GM12878 (cell line): ENCODE data around the gene ZNF532. TPM values are rescaled to one million over a fixed set of nuclear protein-coding genes. Genes with fewer than 3 reads are reported as not detected.

Experiments used
- ATAC-seq: fragments of 200-7000 bp; cut with Tn5 transposase; 3 replicates; pipeline ENCODE4 v1.9.1; 2020; ENCODE audit warnings: mild to moderate bottlenecking, moderate library complexity
- BruUV-seq: library from RNA; stranded (reverse); fragments of 400-500 nt; replicated peaks from 2 replicates; lab custom pipeline; 2021; lab: Mats Ljungman, UMichigan
- CTCF ChIA-PET: fragments of 300-600 bp; sonication (Branson Sonifier 250); formaldehyde crosslinking; extraction: SDS; loops from one replicate; lab custom pipeline; 2021; ENCODE audit warnings: inconsistent platforms; lab: Yijun Ruan, JAX
- POLR2A ChIA-PET: fragments of 350-600 bp; formaldehyde crosslinking; extraction: SDS; loops from one replicate; lab custom pipeline; 2021; ENCODE audit warnings: inconsistent platforms; lab: Charles Lee
- RAD21 ChIA-PET: fragments of 300-600 bp; sonication (Branson Sonifier 250); formaldehyde crosslinking; loops from one replicate; lab custom pipeline; 2023; ENCODE audit warnings: antibody characterized with exemption; ENCODE audit not compliant: unreplicated experiment; lab: Charles Lee
- SMC1A ChIA-PET: fragments of 300-600 bp; sonication (Branson Sonifier 250); formaldehyde crosslinking; loops from one replicate; lab custom pipeline; 2023; ENCODE audit not compliant: unreplicated experiment, uncharacterized antibody; lab: Charles Lee
- DNase-seq: peaks from one replicate; pipeline ENCODE4 v3.0.0-alpha.2; 2011; ENCODE audit warnings: low read depth, low spot score
- FAIRE-seq: peaks from 3 replicates; lab custom pipeline; 2011; peaks lifted over from hg19 to GRCh38; lab: Jason Lieb, UNC
- H2AFZ ChIP-seq: 2 replicates; pipeline ENCODE4 v1.6.0; 2011; ENCODE audit warnings: low read depth, low read length, control low read depth; ENCODE audit not compliant: control insufficient read depth
- H3K27ac ChIP-seq: 2 replicates; pipeline ENCODE4 v1.5.1; 2011; ENCODE audit warnings: control low read depth; ENCODE audit not compliant: control insufficient read depth, insufficient read depth
- H3K27me3 ChIP-seq, 2 experiments: replicated peaks in 1 of 2; 2 replicates each; pipeline versions ENCODE4 v1.6.0 to v1.6.1; 2011; ENCODE audit warnings: low read length in 1 of 2; ENCODE audit not compliant: control insufficient read depth in 2 of 2, insufficient read depth in 2 of 2
- H3K36me3 ChIP-seq, 2 experiments: 2 replicates each; pipeline ENCODE4 v1.5.1; 2011; ENCODE audit warnings: low read length in 1 of 2; ENCODE audit not compliant: control insufficient read depth in 2 of 2, insufficient read depth in 2 of 2
- H3K4me1 ChIP-seq: 2 replicates; pipeline ENCODE4 v1.6.1; 2011; ENCODE audit warnings: mild to moderate bottlenecking, low read length, moderate library complexity, mixed read lengths; ENCODE audit not compliant: control insufficient read depth, insufficient read depth
- H3K4me2 ChIP-seq: 2 replicates; pipeline ENCODE4 v1.6.0; 2011; ENCODE audit warnings: control low read depth; ENCODE audit not compliant: control insufficient read depth, insufficient read depth
- H3K4me3 ChIP-seq: fragments of 200-600 bp; sonication (generic); 2 replicates; pipeline ENCODE4 v1.5.1; 2016
- H3K79me2 ChIP-seq: 2 replicates; pipeline ENCODE4 v1.6.0; 2011; ENCODE audit warnings: low read length; ENCODE audit not compliant: control insufficient read depth, insufficient read depth
- H3K9ac ChIP-seq: 2 replicates; pipeline ENCODE4 v1.8.0; 2011; ENCODE audit warnings: low read length, control low read depth, mixed read lengths; ENCODE audit not compliant: control insufficient read depth, insufficient read depth
- H3K9me3 ChIP-seq: replicated peaks from 3 replicates; pipeline ENCODE4 v1.5.1; 2011; ENCODE audit warnings: mild to moderate bottlenecking, low read length; ENCODE audit not compliant: control insufficient read depth, insufficient read depth
- H4K20me1 ChIP-seq: 2 replicates; pipeline ENCODE4 v1.6.0; 2011; ENCODE audit not compliant: control insufficient read depth, insufficient read depth
- ATF7 ChIP-seq: fragments of 450-650 bp; IDR thresholded peaks from 2 replicates; pipeline ENCODE4 v1.6.1; 2016; ENCODE audit warnings: low read depth, mild to moderate bottlenecking
- BRCA1 ChIP-seq: IDR thresholded peaks from 2 replicates; pipeline ENCODE4 v1.6.1; 2011; ENCODE audit warnings: low read depth, low read length, improper control_type of control experiment
- EZH2 ChIP-seq: IDR thresholded peaks from 2 replicates; pipeline ENCODE4 v1.6.1; 2012; ENCODE audit warnings: low read depth, mild to moderate bottlenecking, control low read depth, inconsistent platforms, low read length, borderline replicate concordance; ENCODE audit not compliant: control insufficient read depth
- IRF5 ChIP-seq: fragments of 450-650 bp; IDR thresholded peaks from 2 replicates; pipeline ENCODE4 v1.6.1; 2017; ENCODE audit warnings: borderline replicate concordance
- KAT2A ChIP-seq: conservative IDR thresholded peaks from 2 replicates; pipeline ENCODE4 v1.6.1; 2011; ENCODE audit warnings: low read depth, low read length; ENCODE audit not compliant: control insufficient read depth
- MEF2B ChIP-seq: fragments of 450-650 bp; IDR thresholded peaks from 2 replicates; pipeline ENCODE4 v1.6.1; 2018; ENCODE audit warnings: mild to moderate bottlenecking, moderate library complexity; ENCODE audit not compliant: partially characterized antibody, poor library complexity, severe bottlenecking
- MLLT1 ChIP-seq: fragments of 450-650 bp; IDR thresholded peaks from 2 replicates; pipeline ENCODE4 v1.6.1; 2016; ENCODE audit warnings: mild to moderate bottlenecking
- MYB ChIP-seq: fragments of 150-350 bp; IDR thresholded peaks from 2 replicates; pipeline ENCODE4 v1.6.1; 2014; ENCODE audit warnings: mild to moderate bottlenecking, low read depth, low read length, borderline replicate concordance
- NFYA ChIP-seq: IDR thresholded peaks from 2 replicates; pipeline ENCODE4 v1.6.1; 2011; ENCODE audit warnings: low read depth, mild to moderate bottlenecking, low read length, improper control_type of control experiment, borderline replicate concordance
- SIX5 ChIP-seq: IDR thresholded peaks from 2 replicates; pipeline ENCODE4 v1.6.1; 2011; ENCODE audit warnings: mild to moderate bottlenecking, low read depth, low read length, moderate library complexity; ENCODE audit not compliant: severe bottlenecking
- SMARCA5 ChIP-seq: fragments of 450-650 bp; IDR thresholded peaks from 2 replicates; pipeline ENCODE4 v1.6.1; 2017; ENCODE audit warnings: mild to moderate bottlenecking
- SPI1 ChIP-seq: IDR thresholded peaks from 2 replicates; pipeline ENCODE4 v1.6.1; 2011; ENCODE audit warnings: low read depth, mild to moderate bottlenecking, low read length, moderate library complexity, borderline replicate concordance; ENCODE audit not compliant: insufficient read depth
- USF1 ChIP-seq: IDR thresholded peaks from 2 replicates; pipeline ENCODE4 v1.6.1; 2011; ENCODE audit warnings: borderline replicate concordance, low read depth, mild to moderate bottlenecking, moderate library complexity, mixed read lengths, low read length; ENCODE audit not compliant: insufficient read depth; ENCODE audit errors: extremely low read length
- WRNIP1 ChIP-seq: IDR thresholded peaks from 2 replicates; pipeline ENCODE4 v1.6.1; 2011; ENCODE audit warnings: low read depth, low read length, improper control_type of control experiment, borderline replicate concordance
- ZNF274 ChIP-seq: IDR thresholded peaks from one replicate; pipeline ENCODE4 v1.8.0; 2011; ENCODE audit not compliant: insufficient read length, insufficient read depth
- ZNF687 ChIP-seq: fragments of 450-650 bp; IDR thresholded peaks from 2 replicates; pipeline ENCODE4 v1.6.1; 2017; ENCODE audit warnings: mild to moderate bottlenecking, moderate library complexity
- WGBS: methylation state at CpG from one replicate; pipeline ENCODE4 v1.1.6; 2016; ENCODE audit warnings: low lambda C conversion rate; ENCODE audit not compliant: insufficient replicate concordance, insufficient coverage; ENCODE audit errors: missing lambda C conversion rate; 5-methylcytosine and 5-hydroxymethylcytosine counted together
- in situ Hi-C: fragments of 300-500 bp; cut with MboI; formaldehyde crosslinking; loops from 9 replicates; pipeline ENCODE4 v1.14.3; 2018; ENCODE audit warnings: mixed read lengths
- intact Hi-C: fragments of 100-400 bp; cut with micrococcal nuclease; formaldehyde crosslinking; loops from one replicate; pipeline ENCODE4 v1.14.2; 2022; ENCODE audit not compliant: unreplicated experiment
- polyA plus RNA-seq, 11 experiments: library from polyadenylated mRNA; depleted of rRNA in 4 of 11; unstranded in 6 of 11; stranded (reverse) in 5 of 11; fragments of >200 nt; fragmentation: Nextera tagmentation in 4 of 11; fragmentation: Illumina TruSeq in 1 of 11; extraction: Ambion mirVana in 4 of 11; extraction: Trizol in 1 of 11; gene quantifications; 1 replicate in 1 of 11; 2 replicates in 10 of 11; pipeline versions ENCODE4 v1.2.1 to v1.2.3, GENCODE V29; 2011 to 2016; ENCODE audit warnings: inconsistent platforms in 2 of 11, missing spikeins in 2 of 11, low read depth in 1 of 11
- total RNA-seq, 4 experiments: library from RNA; depleted of rRNA in 3 of 4; stranded (reverse); fragments of >200 nt in 3 of 4; fragmentation: Illumina TruSeq in 1 of 4; extraction: Trizol in 1 of 4; gene quantifications; 2 replicates each; pipeline versions ENCODE4 v1.2.1 to v1.2.3, GENCODE V29; 2013 to 2021

ZNF532 gene
- total and polyA plus RNA-seq, 10 of the 15 experiments (the other 5 are each of a cell fraction or from before 2014, with no cell fraction given), result 0.44 to 3.4 (median 1.4) TPM

GRCh38 chr18:58996131-58996641 lies 131.5 kb downstream of the ZNF532 start:
- in situ Hi-C loops, result loop anchor here (25.0 kb wide), 1 partner anchor 891 kb away; the partner anchor contains the start of gene PMAIP1
- H2AFZ ChIP-seq, result no peak overlapping the region
- H3K27ac ChIP-seq, result no peak overlapping the region
- WGBS, result 86% methylated on average over 12 of the region's 12 CpGs
- DNase-seq, result no peak
- intact Hi-C loops, result no loop called here
- CTCF ChIA-PET, result no interaction called here
- H3K79me2 ChIP-seq, result no peaks in the 10 kb centered on the region
- no peaks in the 10 kb centered on the region for H4K20me1 ChIP-seq
- RAD21 ChIA-PET, result no interaction called here
- POLR2A ChIA-PET, result no interaction called here
- no peak for ATAC-seq
- no peaks in the 10 kb centered on the region for H3K27me3 ChIP-seq
- no peak overlapping the region for H3K4me2 ChIP-seq
- peaks cover 21% of the 10 kb centered on the region for H3K4me1 ChIP-seq
- H3K9me3 ChIP-seq, result no peaks in the 10 kb centered on the region; the same call in 1 of the 3 replicates
- SMC1A ChIA-PET, result interaction anchor here (1.6 kb wide), 1 partner anchor 214 kb away, joined by 3 read pairs; no protein-coding TSS in a partner anchor
- no peak for FAIRE-seq
- H3K4me3 ChIP-seq, result no peak overlapping the region
- no peaks in the 10 kb centered on the region for H3K36me3 ChIP-seq
- TF ChIP-seq KAT2A, result no peak
- no peak for TF ChIP-seq ZNF687
- TF ChIP-seq ZNF274, result no peak
- TF ChIP-seq MEF2B, result no peak
- TF ChIP-seq IRF5, result no peak
- TF ChIP-seq NFYA, result no peak
- no peak for TF ChIP-seq BRCA1
- no peak for TF ChIP-seq SIX5
- no peak for TF ChIP-seq SPI1
- TF ChIP-seq ATF7, result no peak
- no peak for TF ChIP-seq MLLT1
- no peak for TF ChIP-seq USF1
- no peak for TF ChIP-seq EZH2
- no peak for TF ChIP-seq WRNIP1
- no peak for TF ChIP-seq SMARCA5
- no peak for TF ChIP-seq MYB
- no peak overlapping the region for H3K9ac ChIP-seq
- BruUV-seq, result no TSS peak
